GM21576 (cell line): ENCODE data around the gene ZBTB8B.

Source experiments
- ATAC-seq: cut with Tn5 transposase; IDR thresholded peaks from one replicate; pipeline ENCODE4 v1.9.1; 2021; ENCODE audit warnings: mild to moderate bottlenecking, moderate library complexity; ENCODE audit not compliant: unreplicated experiment

Gene ZBTB8B

DNA sequence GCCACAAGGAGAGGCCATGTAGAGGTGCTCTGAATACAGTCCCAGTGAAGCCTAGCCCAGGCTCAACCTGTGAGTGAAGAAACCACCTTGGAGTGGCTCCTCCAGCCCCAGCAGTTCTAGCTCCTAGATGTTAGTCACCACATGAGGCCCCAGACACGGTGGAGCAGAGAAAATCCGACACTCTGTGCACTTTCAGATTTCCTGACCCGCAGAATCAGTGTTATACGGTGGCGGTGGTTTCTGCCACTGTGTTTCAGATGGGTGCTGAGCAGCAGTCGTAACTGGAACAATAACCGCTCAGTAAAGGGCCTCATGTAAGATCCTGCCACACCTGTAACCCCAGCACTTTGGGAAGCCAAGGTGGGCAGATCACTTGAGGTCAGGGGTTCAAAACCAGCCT lies 38.3 kb downstream of the ZBTB8B start:
- ATAC-seq: no peak

- ATAC-seq: no peak
Measured at GRCh38 chr1:32507021-32507420, 42.1 kb downstream of the ZBTB8B start.

- no peak for ATAC-seq
Measured at GRCh38 chr1:32508761-32509160, 43.9 kb downstream of the ZBTB8B start.

GRCh38 chr1:32509939-32510338 lies 45.1 kb downstream of the ZBTB8B start:
- no peak for ATAC-seq
